WI38 (cell line): ENCODE results near the gene MAT1A.
"Not testable (repeated sequence)": the region's sequence is repeated elsewhere in the genome, so short reads cannot be mapped to it uniquely, and the experiment has no call there.

ENCODE experiments used
- H3K4me3 ChIP-seq: 2 replicates; pipeline ENCODE4 v1.5.1; 2011; ENCODE audit warnings: low read depth, mild to moderate bottlenecking, control low read depth, low read length
- CTCF ChIP-seq: IDR thresholded peaks from 2 replicates; pipeline ENCODE4 v1.5.1; 2012; ENCODE audit warnings: low read depth, mild to moderate bottlenecking, control low read depth, low read length

The MAT1A gene

GRCh38 chr10:80252296-80252887 is 37.1 kb downstream of the MAT1A start:
- no peak overlapping the region for H3K4me3 ChIP-seq
- TF ChIP-seq CTCF, result no peak

- H3K4me3 ChIP-seq, result not testable (repeated sequence)
These were observed 37.7 kb downstream of the MAT1A start for GRCh38 chr10:80251703-80252280.

- H3K4me3 ChIP-seq, result not testable (repeated sequence)
These were observed 39.1 kb downstream of the MAT1A start for GRCh38 chr10:80250399-80250798.

- H3K4me3 ChIP-seq, result not testable (repeated sequence)
These were observed 39.6 kb downstream of the MAT1A start for GRCh38 chr10:80249906-80250305.

GRCh38 chr10:80247611-80248010 is 41.8 kb downstream of the MAT1A start:
- H3K4me3 ChIP-seq, result not testable (repeated sequence)

- H3K4me3 ChIP-seq, result not testable (repeated sequence)
These were observed 45.1 kb downstream of the MAT1A start for GRCh38 chr10:80244371-80244770.

GRCh38 chr10:80242341-80242740 is 47.1 kb downstream of the MAT1A start:
- H3K4me3 ChIP-seq, result not testable (repeated sequence)

- H3K4me3 ChIP-seq, result not testable (repeated sequence)
These were observed 53.0 kb downstream of the MAT1A start for GRCh38 chr10:80236457-80236856.

GRCh38 chr10:80234331-80235235 is 54.9 kb downstream of the MAT1A start:
- not testable (repeated sequence) for H3K4me3 ChIP-seq

- H3K4me3 ChIP-seq, result not testable (repeated sequence)
These were observed 55.6 kb downstream of the MAT1A start for GRCh38 chr10:80233871-80234270.

- not testable (repeated sequence) for H3K4me3 ChIP-seq
These were observed 62.7 kb downstream of the MAT1A start for GRCh38 chr10:80226723-80227122.

GRCh38 chr10:80223031-80223419 is 66.4 kb downstream of the MAT1A start:
- not testable (repeated sequence) for H3K4me3 ChIP-seq
